Hepatocyte (in vitro differentiated cells): Measurements from ENCODE around the gene C8A.

Experiments
- CTCF ChIP-seq: fragments of 200-600 bp; sonication (generic); IDR thresholded peaks from 2 replicates; pipeline ENCODE4 v1.5.1; 2016; ENCODE audit warnings: antibody characterized with exemption, mild to moderate bottlenecking; ENCODE audit not compliant: poor library complexity
- EZH2 ChIP-seq: fragments of 200-600 bp; sonication (generic); IDR thresholded peaks from 2 replicates; pipeline ENCODE4 v1.6.1; 2016; ENCODE audit warnings: antibody characterized with exemption, mild to moderate bottlenecking, borderline replicate concordance

GRCh38 chr1:56844545-56845136 lies 10.0 kb upstream of the C8A start:
- TF ChIP-seq EZH2 = no peak
- no peak for TF ChIP-seq CTCF
